ENCODE results near the gene TPRX1. TPM values are rescaled to one million over a fixed set of nuclear protein-coding genes. Genes with fewer than 3 reads are reported as not detected.
A peak's percentile ranks its signal among the peaks of the same experiment; 100 is the strongest.
"Not testable (repeated sequence)": the region's sequence is repeated elsewhere in the genome, so short reads cannot be mapped to it uniquely, and the experiment has no call there.

The TPRX1 gene
- not detected in 2 replicates for total RNA-seq (2014; rRNA removed; shearing (Covaris generic))

DNA sequence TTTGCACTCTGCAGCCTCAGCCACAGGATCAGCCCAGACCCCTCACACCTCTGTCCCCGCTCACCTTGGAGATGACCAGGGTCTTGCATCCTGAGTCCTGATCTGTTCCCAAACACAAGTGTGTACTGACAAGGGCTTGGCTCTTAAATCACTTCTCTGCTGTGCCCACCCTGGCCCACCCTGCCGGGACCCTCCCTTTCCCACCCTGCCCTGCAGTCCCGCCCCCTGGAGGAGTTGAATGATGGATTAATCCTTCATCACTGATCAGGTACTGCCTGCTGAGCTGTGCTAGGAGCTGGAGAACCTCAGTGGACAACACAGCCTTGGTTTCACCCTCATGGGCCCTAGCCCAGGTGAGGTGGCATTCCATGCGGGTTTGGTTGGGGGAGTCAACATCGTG is at the start of gene TPRX1:
Gene TPRX1, minus strand, starts transcription at position 101 of the 400 bp plus-strand sequence. Its CDS starts 12 bp downstream, at position 89.
- in situ Hi-C loops (cut with HindIII; ENCODE audit: low sequenced_read_pairs), result not testable (repeated sequence)

DNA sequence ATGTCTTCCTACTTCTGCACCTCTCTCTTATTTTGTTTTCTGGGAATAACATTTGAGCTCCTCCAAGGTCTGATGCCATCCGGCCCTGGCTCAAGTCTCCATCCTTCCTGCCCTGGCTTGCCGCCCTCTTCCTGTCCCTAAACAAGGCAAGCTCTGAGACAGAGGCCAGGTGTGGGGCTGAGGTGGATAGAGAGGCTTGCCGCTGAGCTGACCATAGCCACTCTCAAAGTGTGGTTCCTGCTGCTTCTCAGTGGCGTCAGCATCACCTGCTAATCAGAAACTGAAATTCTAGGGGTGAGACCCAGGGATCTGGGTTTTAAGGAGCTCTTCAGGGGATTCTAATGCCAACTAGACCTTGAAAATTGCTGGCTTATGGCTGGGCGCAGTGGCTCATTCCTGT is 48.7 kb upstream of the TPRX1 start:
- no peak for DNase-seq (ENCODE audit: low spot score)
- in situ Hi-C loops (cut with HindIII; ENCODE audit: low sequenced_read_pairs), result no loop called here

More for the DNA sequence above, at the start of gene TPRX1:
- not testable (repeated sequence) for DNase-seq (ENCODE audit: low spot score)

- in situ Hi-C loops (cut with HindIII; ENCODE audit: low sequenced_read_pairs), result no loop called here
Observed at GRCh38 chr19:47848823-47849473, 44.6 kb upstream of the TPRX1 start.

GRCh38 chr19:47848425-47848822 is 44.1 kb upstream of the TPRX1 start:
- no peak for DNase-seq (ENCODE audit: low spot score)
- in situ Hi-C loops (cut with HindIII; ENCODE audit: low sequenced_read_pairs), result no loop called here

More at GRCh38 chr19:47848823-47849473, 44.6 kb upstream of the TPRX1 start:
- DNase-seq (ENCODE audit: low spot score), result peak; percentile 12

DNA sequence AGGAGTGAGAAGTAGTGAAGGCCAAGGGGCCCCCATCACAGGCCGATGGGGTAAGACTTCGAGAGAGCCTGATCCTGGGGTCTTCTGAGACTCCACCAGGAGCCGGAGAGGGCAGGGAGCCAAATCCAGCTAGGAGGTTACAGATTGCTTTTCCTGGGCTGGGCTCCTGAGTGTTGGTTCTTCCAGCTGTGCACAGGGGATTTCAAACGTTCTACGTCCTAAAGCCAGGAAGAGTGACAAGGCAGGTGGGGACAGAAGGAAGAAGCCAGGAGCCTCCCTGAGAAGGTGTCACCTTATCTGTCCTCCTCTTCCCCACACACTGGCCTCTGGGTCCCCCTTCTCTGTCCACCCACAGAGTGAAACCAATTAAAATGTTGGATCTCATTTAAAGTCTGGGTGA is 38.6 kb upstream of the TPRX1 start:
- no peak for DNase-seq (ENCODE audit: low spot score)
- in situ Hi-C loops (cut with HindIII; ENCODE audit: low sequenced_read_pairs), result no loop called here

DNA sequence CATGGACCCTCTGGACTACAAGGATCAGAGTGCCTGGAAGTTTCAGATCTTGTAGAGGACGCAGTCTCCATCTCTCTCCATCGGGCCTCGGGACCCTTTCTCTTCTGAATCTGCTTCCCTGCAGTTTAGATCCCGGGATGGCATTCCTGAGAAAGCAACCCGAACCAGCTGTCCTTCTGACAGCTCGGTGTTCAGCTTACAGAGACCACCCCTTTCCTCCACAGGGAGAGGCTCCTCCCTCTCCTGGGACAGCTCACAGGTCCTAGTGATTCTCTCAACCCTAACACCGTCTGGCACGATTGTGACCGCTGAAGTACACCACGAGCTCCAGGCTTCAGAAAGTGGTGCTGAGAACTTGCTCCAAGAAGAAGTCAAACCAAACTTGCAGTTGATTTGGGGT is 35.6 kb upstream of the TPRX1 start:
- no peak for DNase-seq (ENCODE audit: low spot score)
- in situ Hi-C loops (cut with HindIII; ENCODE audit: low sequenced_read_pairs), result no loop called here

- no peak for DNase-seq (ENCODE audit: low spot score)
- in situ Hi-C loops (cut with HindIII; ENCODE audit: low sequenced_read_pairs), result no loop called here
Observed at GRCh38 chr19:47839411-47839810, 35.1 kb upstream of the TPRX1 start.

GRCh38 chr19:47836038-47836437 is 31.7 kb upstream of the TPRX1 start:
- in situ Hi-C loops (cut with HindIII; ENCODE audit: low sequenced_read_pairs), result no loop called here
- DNase-seq (ENCODE audit: low spot score), result no peak

- in situ Hi-C loops (cut with HindIII; ENCODE audit: low sequenced_read_pairs), result no loop called here
Observed at GRCh38 chr19:47832723-47833122, 28.4 kb upstream of the TPRX1 start.

GRCh38 chr19:47826800-47827199 is 22.4 kb upstream of the TPRX1 start:
- in situ Hi-C loops (cut with HindIII; ENCODE audit: low sequenced_read_pairs), result no loop called here
- DNase-seq (ENCODE audit: low spot score), result no peak

More at GRCh38 chr19:47832723-47833122, 28.4 kb upstream of the TPRX1 start:
- DNase-seq (ENCODE audit: low spot score), result no peak

DNA sequence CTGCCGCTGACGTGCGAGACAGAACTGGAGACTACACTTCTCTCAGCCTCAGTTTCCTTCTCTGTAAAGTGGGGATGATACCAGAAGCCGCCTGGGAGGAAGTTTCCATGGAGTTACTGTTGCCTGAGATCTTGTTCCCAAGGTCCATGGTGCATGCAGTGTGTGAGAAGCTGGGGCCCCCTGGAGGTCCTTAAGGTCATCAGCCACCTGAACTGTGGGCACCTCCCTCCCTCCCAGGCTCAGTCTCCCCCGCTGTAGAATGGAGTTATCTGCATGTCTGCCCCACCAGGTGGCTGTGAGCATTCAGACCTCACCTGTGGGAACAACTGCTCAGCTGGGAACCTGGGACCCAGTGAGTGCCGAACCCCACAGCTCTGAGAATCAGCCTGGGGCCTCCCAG is 20.0 kb upstream of the TPRX1 start:
- DNase-seq (ENCODE audit: low spot score), result no peak
- in situ Hi-C loops (cut with HindIII; ENCODE audit: low sequenced_read_pairs), result no loop called here

- DNase-seq (ENCODE audit: low spot score), result no peak
- in situ Hi-C loops (cut with HindIII; ENCODE audit: low sequenced_read_pairs), result no loop called here
Observed at GRCh38 chr19:47821460-47822020, 17.2 kb upstream of the TPRX1 start, which contains the start of gene CRX. TSS of gene CRX (plus strand) at chr19:47821937. CDS start at chr19:47834444, 12,507 bp downstream.

GRCh38 chr19:47820410-47820809 is 16.1 kb upstream of the TPRX1 start:
- no peak for DNase-seq (ENCODE audit: low spot score)
- in situ Hi-C loops (cut with HindIII; ENCODE audit: low sequenced_read_pairs), result no loop called here

- in situ Hi-C loops (cut with HindIII; ENCODE audit: low sequenced_read_pairs), result no loop called here
- no peak for DNase-seq (ENCODE audit: low spot score)
Observed at GRCh38 chr19:47819858-47820257, 15.5 kb upstream of the TPRX1 start.

DNA sequence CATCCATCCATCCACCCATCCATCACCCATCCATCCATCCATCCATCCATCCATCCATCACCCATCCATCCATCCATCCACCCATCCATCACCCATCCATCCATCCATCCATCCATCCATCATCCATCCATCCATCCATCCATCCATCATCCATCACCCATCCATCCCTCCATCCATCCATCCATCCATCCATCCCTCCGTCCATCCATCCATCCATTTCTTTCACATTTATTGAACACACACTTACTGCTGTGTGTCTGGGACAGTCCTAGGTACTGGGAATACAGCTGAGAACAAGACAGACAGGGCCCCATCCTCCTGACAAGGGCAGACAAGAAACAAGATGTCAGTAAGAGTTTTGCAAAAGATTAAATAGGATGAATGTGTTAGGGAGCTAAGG is 13.9 kb upstream of the TPRX1 start:
- DNase-seq (ENCODE audit: low spot score); in situ Hi-C loops (cut with HindIII; ENCODE audit: low sequenced_read_pairs): not testable (repeated sequence)

- in situ Hi-C loops (cut with HindIII; ENCODE audit: low sequenced_read_pairs); DNase-seq (ENCODE audit: low spot score): not testable (repeated sequence)
Observed at GRCh38 chr19:47816270-47816669, 11.9 kb upstream of the TPRX1 start.

GRCh38 chr19:47813995-47814328 is 9.6 kb upstream of the TPRX1 start:
- no peak for DNase-seq (ENCODE audit: low spot score)
- in situ Hi-C loops (cut with HindIII; ENCODE audit: low sequenced_read_pairs), result no loop called here

- peak; percentile 42 for DNase-seq (ENCODE audit: low spot score)
- in situ Hi-C loops (cut with HindIII; ENCODE audit: low sequenced_read_pairs), result no loop called here
Observed at GRCh38 chr19:47813304-47813994, 9.1 kb upstream of the TPRX1 start.

- DNase-seq (ENCODE audit: low spot score), result no peak
- in situ Hi-C loops (cut with HindIII; ENCODE audit: low sequenced_read_pairs), result no loop called here
Observed at GRCh38 chr19:47806435-47806834, 2.1 kb upstream of the TPRX1 start.

GRCh38 chr19:47805313-47805712 is 962 bp upstream of the TPRX1 start:
- no peak for DNase-seq (ENCODE audit: low spot score)
- in situ Hi-C loops (cut with HindIII; ENCODE audit: low sequenced_read_pairs), result no loop called here
